Type B pancreatic cell (in vitro differentiated cells): ENCODE results near the gene CCDC187. TPM values are rescaled to one million over a fixed set of nuclear protein-coding genes. Genes with fewer than 3 reads are reported as not detected.

ENCODE experiments used
- DNase-seq: peaks from one replicate; pipeline ENCODE4 v3.0.0; 2021; ENCODE audit warnings: mixed read lengths; ENCODE audit not compliant: unreplicated experiment; ENCODE audit errors: extremely low spot score
- H3K27ac Mint-ChIP-seq: 2 replicates; pipeline ENCODE4 v1.8.0; 2021; ENCODE audit warnings: mild to moderate bottlenecking, mixed read lengths
- H3K27me3 Mint-ChIP-seq: 2 replicates; pipeline ENCODE4 v1.8.0; 2021; ENCODE audit warnings: mixed read lengths
- H3K36me3 Mint-ChIP-seq: 2 replicates; pipeline ENCODE4 v1.8.0; 2021; ENCODE audit warnings: mixed read lengths
- H3K4me1 Mint-ChIP-seq: one replicate; pipeline ENCODE4 v1.8.0; 2021; ENCODE audit warnings: mixed read lengths; ENCODE audit not compliant: unreplicated experiment
- H3K4me3 Mint-ChIP-seq: 2 replicates; pipeline ENCODE4 v1.8.0; 2021; ENCODE audit warnings: mild to moderate bottlenecking, mixed read lengths
- H3K9me3 Mint-ChIP-seq: 2 replicates; pipeline ENCODE4 v1.8.0; 2021; ENCODE audit warnings: mixed read lengths
- total RNA-seq: library from RNA; stranded (reverse); gene quantifications from 2 replicates; pipeline ENCODE4 v1.2.1, GENCODE V29; 2021; ENCODE audit warnings: low replicate concordance
- TF ChIP-seq, protein P1 (sequence below): fragments of 200-600 bp; sonication (generic); conservative IDR thresholded peaks from 2 replicates; pipeline ENCODE4 v1.5.0; 2021; ENCODE audit warnings: antibody characterized with exemption, mild to moderate bottlenecking

Gene CCDC187
- total RNA-seq, 1 donor from 2014 or later, result 0.70 TPM

DNA sequence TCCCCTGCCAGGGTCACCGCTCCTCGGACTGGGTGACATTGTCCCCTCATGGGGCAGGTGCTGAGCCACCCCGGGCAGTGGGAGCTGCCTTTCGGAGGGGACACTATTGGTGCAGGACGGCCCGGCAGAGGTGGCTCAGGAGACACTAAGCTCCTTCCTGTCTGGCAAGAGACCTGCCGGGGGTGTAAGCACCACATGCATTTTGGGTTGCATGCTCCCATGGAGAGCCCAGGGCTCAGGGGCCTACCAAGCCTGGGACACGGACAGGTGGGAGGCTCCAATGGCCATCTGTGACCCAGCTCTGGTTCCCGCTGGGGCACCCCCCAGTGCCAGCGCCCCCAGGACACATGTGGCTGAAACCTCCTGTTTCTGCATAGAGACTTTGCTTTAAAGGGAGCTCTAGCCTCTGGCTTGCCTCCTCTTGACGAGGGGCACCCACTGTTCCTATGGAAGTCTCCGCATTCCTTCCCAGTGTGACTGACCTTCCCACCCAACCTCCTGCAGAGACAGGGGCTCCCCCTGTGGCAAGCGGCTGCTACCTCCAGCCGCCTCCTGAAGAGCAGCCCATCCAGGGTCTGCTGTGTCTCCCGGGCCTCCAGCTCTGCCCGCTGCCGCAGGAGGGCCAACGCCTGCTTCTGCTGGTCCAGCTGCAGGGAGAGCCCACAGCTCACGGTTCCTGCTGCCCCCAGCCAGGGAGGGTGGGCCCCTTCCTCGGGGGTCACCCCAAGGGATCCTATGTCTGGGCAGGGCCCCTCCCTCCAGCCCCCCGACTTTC is 28.1 kb downstream of the CCDC187 start:
- Mint-ChIP-seq H3K4me3 (no peak overlapping the region), H3K36me3 (no peaks in the 10 kb centered on the region), H3K4me1 (no peaks in the 10 kb centered on the region), H3K9me3 (no peaks in the 10 kb centered on the region), H3K27me3 (peaks cover 26% of the 10 kb centered on the region), H3K27ac (no peak overlapping the region)
- DNase-seq, result no peak
- TF ChIP-seq, protein P1, sequence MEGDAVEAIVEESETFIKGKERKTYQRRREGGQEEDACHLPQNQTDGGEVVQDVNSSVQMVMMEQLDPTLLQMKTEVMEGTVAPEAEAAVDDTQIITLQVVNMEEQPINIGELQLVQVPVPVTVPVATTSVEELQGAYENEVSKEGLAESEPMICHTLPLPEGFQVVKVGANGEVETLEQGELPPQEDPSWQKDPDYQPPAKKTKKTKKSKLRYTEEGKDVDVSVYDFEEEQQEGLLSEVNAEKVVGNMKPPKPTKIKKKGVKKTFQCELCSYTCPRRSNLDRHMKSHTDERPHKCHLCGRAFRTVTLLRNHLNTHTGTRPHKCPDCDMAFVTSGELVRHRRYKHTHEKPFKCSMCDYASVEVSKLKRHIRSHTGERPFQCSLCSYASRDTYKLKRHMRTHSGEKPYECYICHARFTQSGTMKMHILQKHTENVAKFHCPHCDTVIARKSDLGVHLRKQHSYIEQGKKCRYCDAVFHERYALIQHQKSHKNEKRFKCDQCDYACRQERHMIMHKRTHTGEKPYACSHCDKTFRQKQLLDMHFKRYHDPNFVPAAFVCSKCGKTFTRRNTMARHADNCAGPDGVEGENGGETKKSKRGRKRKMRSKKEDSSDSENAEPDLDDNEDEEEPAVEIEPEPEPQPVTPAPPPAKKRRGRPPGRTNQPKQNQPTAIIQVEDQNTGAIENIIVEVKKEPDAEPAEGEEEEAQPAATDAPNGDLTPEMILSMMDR, result no peak

DNA sequence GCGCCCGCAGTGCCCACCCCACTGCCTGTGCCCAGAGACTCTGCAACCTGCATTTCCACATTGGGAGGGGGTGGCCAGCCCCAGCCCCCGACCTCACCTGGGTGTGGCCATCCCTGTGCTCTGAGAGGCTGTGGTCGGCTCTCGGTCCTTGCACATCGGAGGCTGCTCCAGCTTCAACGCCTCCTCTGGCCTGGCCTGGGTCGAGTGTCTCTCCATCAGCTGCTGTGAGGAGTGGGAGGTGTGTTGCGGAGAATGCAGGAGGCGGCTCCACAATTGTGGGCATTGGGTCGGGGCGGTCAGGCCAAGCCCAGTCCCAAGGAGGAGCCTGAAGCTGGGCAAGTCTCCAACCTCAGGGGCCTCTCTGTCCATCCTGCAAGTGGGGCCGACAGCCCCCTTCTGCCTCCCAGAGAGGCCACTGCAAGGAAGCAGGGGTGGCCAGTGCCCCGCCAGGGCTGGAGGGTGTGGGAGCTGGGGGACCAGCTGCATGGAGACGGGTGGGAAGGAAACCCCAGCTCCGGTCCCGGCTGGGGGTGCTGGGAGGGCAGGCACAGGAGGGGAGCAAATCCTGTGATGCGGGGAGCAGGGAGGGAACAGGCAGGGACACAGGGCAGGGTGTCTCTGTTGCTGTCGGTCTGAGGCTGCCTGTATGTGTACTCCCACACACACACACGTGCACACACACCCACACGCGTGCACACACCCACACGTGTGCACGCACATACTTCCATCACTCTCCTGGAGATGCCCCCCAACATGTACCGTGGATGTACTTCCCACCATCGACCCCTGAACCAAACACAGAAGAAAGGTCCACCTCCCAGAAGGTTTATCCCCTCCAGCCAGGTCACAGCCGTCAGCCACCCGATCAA is 28.9 kb downstream of the CCDC187 start:
- Mint-ChIP-seq H3K4me1 (no peaks in the 10 kb centered on the region), H3K27ac (no peak overlapping the region), H3K36me3 (no peaks in the 10 kb centered on the region), H3K9me3 (no peaks in the 10 kb centered on the region), H3K4me3 (no peak overlapping the region), H3K27me3 (peaks cover 26% of the 10 kb centered on the region)
- TF ChIP-seq, protein P1, result no peak
- no peak for DNase-seq

DNA sequence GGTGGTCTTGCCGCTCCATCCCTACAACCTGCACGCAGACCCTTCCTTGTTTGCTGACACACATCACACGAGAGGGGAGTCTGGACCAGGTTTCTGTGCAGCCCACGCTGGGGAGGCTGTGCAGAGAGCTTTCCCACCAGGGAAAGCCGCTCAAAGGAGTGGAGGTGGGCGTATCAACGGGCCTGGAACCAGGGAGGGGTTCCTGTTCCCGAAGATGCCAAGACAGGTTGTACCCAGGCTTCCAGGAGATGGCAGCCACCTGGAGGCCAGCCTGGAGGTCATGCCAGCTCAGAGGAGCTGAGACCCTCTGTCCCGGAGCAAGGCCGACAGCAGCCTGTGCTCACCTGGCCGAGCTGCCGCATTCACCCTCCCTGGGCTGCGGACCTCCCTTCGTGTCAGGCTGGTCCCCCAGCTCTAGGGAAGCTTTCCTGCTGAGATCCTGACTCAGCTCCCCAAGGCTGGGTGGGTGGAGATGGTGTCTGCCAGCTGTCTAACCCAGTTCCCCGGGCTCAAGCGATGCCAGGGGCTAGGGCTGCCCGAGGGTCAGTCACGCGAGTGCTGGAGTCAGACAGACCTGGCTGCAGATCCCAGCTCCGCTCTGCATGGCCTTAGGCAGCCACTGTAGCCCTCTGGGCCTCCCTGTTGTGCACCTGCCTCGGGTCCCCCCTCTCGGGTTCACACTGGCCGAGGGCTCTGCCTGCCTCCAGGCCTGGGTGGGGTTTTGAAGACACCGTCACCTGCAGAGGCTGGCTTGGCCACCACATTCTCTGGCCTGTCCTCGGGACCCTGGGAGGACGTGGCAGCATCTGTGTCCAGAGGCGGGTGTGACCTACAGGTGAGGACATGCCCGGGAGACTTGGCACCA is 29.7 kb downstream of the CCDC187 start:
- no peak for DNase-seq
- H3K27me3 Mint-ChIP-seq, result peaks cover 31% of the 10 kb centered on the region
- no peaks in the 10 kb centered on the region for H3K36me3 Mint-ChIP-seq
- no peak overlapping the region for H3K4me3 Mint-ChIP-seq
- TF ChIP-seq, protein P1, result no peak
- H3K9me3 Mint-ChIP-seq, result no peaks in the 10 kb centered on the region
- H3K27ac Mint-ChIP-seq, result no peak overlapping the region
- no peaks in the 10 kb centered on the region for H3K4me1 Mint-ChIP-seq

DNA sequence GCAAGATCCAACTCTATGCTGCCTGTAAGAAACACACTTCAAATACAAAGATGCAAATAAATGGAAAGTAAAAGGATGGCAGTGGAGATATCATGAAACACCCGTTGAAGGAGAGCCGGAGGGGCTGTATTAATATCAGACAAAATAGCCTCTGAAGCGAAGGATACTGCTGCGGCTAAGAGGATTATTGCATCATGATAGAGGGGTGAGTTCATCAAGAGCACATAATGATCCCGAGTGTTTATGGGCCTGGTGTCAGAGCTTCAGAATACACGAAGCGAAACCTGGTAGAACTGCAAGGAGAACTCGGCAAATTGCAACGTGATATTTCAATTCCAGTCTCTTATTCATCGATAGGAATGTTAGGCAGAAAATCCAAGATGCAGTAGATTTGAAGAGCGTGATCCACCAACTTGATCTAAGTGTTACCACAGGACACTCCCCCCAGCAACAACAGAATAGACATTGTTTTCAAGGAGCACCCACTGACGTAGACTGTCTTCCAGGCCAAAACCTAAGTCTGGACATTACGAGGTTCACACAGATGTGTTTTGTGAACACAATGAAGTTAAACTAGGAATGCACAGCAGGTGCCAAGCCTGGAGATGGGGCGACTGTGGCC is 30.5 kb downstream of the CCDC187 start:
- H3K4me3 Mint-ChIP-seq, result no peak overlapping the region

More for the DNA sequence above, 30.5 kb downstream of the CCDC187 start:
- peaks cover 8% of the 10 kb centered on the region for H3K4me1 Mint-ChIP-seq
- no peaks in the 10 kb centered on the region for H3K9me3 Mint-ChIP-seq
- peaks cover 38% of the 10 kb centered on the region for H3K27me3 Mint-ChIP-seq
- TF ChIP-seq, protein P1, result no peak
- no peak overlapping the region for H3K27ac Mint-ChIP-seq
- H3K36me3 Mint-ChIP-seq, result no peaks in the 10 kb centered on the region
- no peak for DNase-seq
